ENCODE measurements around the gene SOX30. TPM values are rescaled to one million over a fixed set of nuclear protein-coding genes. Genes with fewer than 3 reads are reported as not detected.
"Not testable (repeated sequence)": the region's sequence is repeated elsewhere in the genome, so short reads cannot be mapped to it uniquely, and the experiment has no call there.

The SOX30 gene
- total RNA-seq, 2 experiments from 2014 or later = not detected

GRCh38 chr5:157690690-157691433 lies 38.6 kb upstream of the SOX30 start:
- DNase-seq (no peak), ATAC-seq (ENCODE audit: poor library complexity) (no peak)
- H3K36me3 Mint-ChIP-seq (ENCODE audit: low read depth) = no peaks in the 10 kb centered on the region
- Histone ChIP-seq H3K27ac (ENCODE audit: low read depth in 1 of 2, low read length in 2 of 2) (no peak overlapping the region), H3K4me3 (ENCODE audit: low read length) (peak overlapping the region; percentile 7), H3K27me3 (ENCODE audit: control insufficient read depth in 1 of 2, insufficient read depth in 2 of 2, low read length in 2 of 2) (no peaks in the 10 kb centered on the region), H3K9me3 (ENCODE audit: control insufficient read depth in 1 of 2, insufficient read depth in 1 of 2, low read length in 2 of 2) (peaks cover 0 to 20% of the 10 kb centered on the region in 2 experiments), H3K36me3 (ENCODE audit: insufficient read depth, low read length) (no peaks in the 10 kb centered on the region), H3K4me1 (ENCODE audit: insufficient read depth, low read length) (peaks cover 7% of the 10 kb centered on the region)
- H3K9me3 Mint-ChIP-seq = no peaks in the 10 kb centered on the region
- peaks cover 7% of the 10 kb centered on the region for H3K27me3 Mint-ChIP-seq
- POLR2A ChIA-PET = no interaction called here
- intact Hi-C loops (cut with DNase I, micrococcal nuclease) = no loop called here
- no peak overlapping the region for H3K27ac Mint-ChIP-seq
- H3K4me3 Mint-ChIP-seq = no peak overlapping the region
- no peaks in the 10 kb centered on the region for H3K4me1 Mint-ChIP-seq (ENCODE audit: low read depth)
- CTCF ChIA-PET = no interaction called here
- TF ChIP-seq CTCF (IDR thresholded peaks at IDR 0.05) = no peak

- Histone ChIP-seq H3K36me3 (ENCODE audit: insufficient read depth, low read length) (no peaks in the 10 kb centered on the region), H3K4me1 (ENCODE audit: insufficient read depth, low read length) (peaks cover 7% of the 10 kb centered on the region), H3K9me3 (ENCODE audit: control insufficient read depth in 1 of 2, insufficient read depth in 1 of 2, low read length in 2 of 2) (peaks cover 0 to 20% of the 10 kb centered on the region in 2 experiments), H3K27me3 (ENCODE audit: control insufficient read depth in 1 of 2, insufficient read depth in 2 of 2, low read length in 2 of 2) (no peaks in the 10 kb centered on the region), H3K4me3 (ENCODE audit: low read length) (peak overlapping the region; percentile 7), H3K27ac (ENCODE audit: low read depth in 1 of 2, low read length in 2 of 2) (no peak overlapping the region)
- H3K36me3 Mint-ChIP-seq (ENCODE audit: low read depth) = no peaks in the 10 kb centered on the region
- ATAC-seq (ENCODE audit: poor library complexity) = peak; percentile 71
- ChIA-PET CTCF (no interaction called here), POLR2A (interaction anchor here (0.9 kb wide), 1 partner anchor 43 kb away, joined by 3 read pairs; no protein-coding TSS in a partner anchor)
- peak in 11 of 14 experiments; percentile 9 to 74 (median 19) for DNase-seq
- no peak overlapping the region for H3K27ac Mint-ChIP-seq
- no peaks in the 10 kb centered on the region for H3K9me3 Mint-ChIP-seq
- intact Hi-C loops (cut with DNase I, micrococcal nuclease) = no loop called here
- TF ChIP-seq CTCF (IDR thresholded peaks at IDR 0.05) = no peak
- peaks cover 5% of the 10 kb centered on the region for H3K27me3 Mint-ChIP-seq
- H3K4me1 Mint-ChIP-seq (ENCODE audit: low read depth) = no peaks in the 10 kb centered on the region
- H3K4me3 Mint-ChIP-seq = no peak overlapping the region
Measured at GRCh38 chr5:157689942-157690689, 37.9 kb upstream of the SOX30 start.

GRCh38 chr5:157687198-157687554 lies 34.9 kb upstream of the SOX30 start:
- H3K4me1 Mint-ChIP-seq (ENCODE audit: low read depth) = no peaks in the 10 kb centered on the region
- H3K36me3 Mint-ChIP-seq (ENCODE audit: low read depth) = no peaks in the 10 kb centered on the region
- Histone ChIP-seq H3K36me3 (ENCODE audit: insufficient read depth, low read length) (no peaks in the 10 kb centered on the region), H3K9me3 (ENCODE audit: control insufficient read depth in 1 of 2, insufficient read depth in 1 of 2, low read length in 2 of 2) (peaks cover 0 to 14% of the 10 kb centered on the region in 2 experiments), H3K27me3 (ENCODE audit: control insufficient read depth in 1 of 2, insufficient read depth in 2 of 2, low read length in 2 of 2) (no peaks in the 10 kb centered on the region), H3K4me1 (ENCODE audit: insufficient read depth, low read length) (peaks cover 7% of the 10 kb centered on the region), H3K27ac (ENCODE audit: low read depth in 1 of 2, low read length in 2 of 2) (no peak overlapping the region), H3K4me3 (ENCODE audit: low read length) (no peak overlapping the region)
- TF ChIP-seq CTCF (IDR thresholded peaks at IDR 0.05) = no peak
- no peak for DNase-seq
- no peaks in the 10 kb centered on the region for H3K27me3 Mint-ChIP-seq
- no peak overlapping the region for H3K27ac Mint-ChIP-seq
- no peaks in the 10 kb centered on the region for H3K9me3 Mint-ChIP-seq
- CTCF ChIA-PET = no interaction called here
- intact Hi-C loops (cut with DNase I, micrococcal nuclease) = no loop called here
- H3K4me3 Mint-ChIP-seq = no peak overlapping the region
- POLR2A ChIA-PET = no interaction called here
- no peak for ATAC-seq (ENCODE audit: poor library complexity)

GRCh38 chr5:157686276-157687197 lies 34.3 kb upstream of the SOX30 start:
- H3K9me3 ChIP-seq (ENCODE audit: control insufficient read depth in 1 of 2, insufficient read depth in 1 of 2, low read length in 2 of 2) = peaks cover 0 to 14% of the 10 kb centered on the region in 2 experiments
- DNase-seq; H3K36me3 ChIP-seq (ENCODE audit: insufficient read depth, low read length); H3K27ac Mint-ChIP-seq; H3K4me3 ChIP-seq (ENCODE audit: low read length); H3K36me3 Mint-ChIP-seq (ENCODE audit: low read depth); H3K4me1 ChIP-seq (ENCODE audit: insufficient read depth, low read length); H3K4me1 Mint-ChIP-seq (ENCODE audit: low read depth); POLR2A ChIA-PET; H3K9me3 Mint-ChIP-seq; ATAC-seq (ENCODE audit: poor library complexity); H3K27ac ChIP-seq (ENCODE audit: low read depth in 1 of 2, low read length in 2 of 2); H3K27me3 Mint-ChIP-seq; H3K4me3 Mint-ChIP-seq; CTCF ChIA-PET; H3K27me3 ChIP-seq (ENCODE audit: control insufficient read depth in 1 of 2, insufficient read depth in 2 of 2, low read length in 2 of 2); intact Hi-C loops (cut with DNase I, micrococcal nuclease): not testable (repeated sequence)

Data from CD4-positive, alpha-beta T cell (primary cell).